GM12878 (cell line): Measurements from ENCODE around the gene PNPO. TPM values are rescaled to one million over a fixed set of nuclear protein-coding genes. Genes with fewer than 3 reads are reported as not detected.

Source experiments
- ATAC-seq: fragments of 200-7000 bp; cut with Tn5 transposase; 3 replicates; pipeline ENCODE4 v1.9.1; 2020; ENCODE audit warnings: mild to moderate bottlenecking, moderate library complexity
- BruUV-seq: library from RNA; stranded (reverse); fragments of 400-500 nt; replicated peaks from 2 replicates; lab custom pipeline; 2021; lab: Mats Ljungman, UMichigan
- CTCF ChIA-PET: fragments of 300-600 bp; sonication (Branson Sonifier 250); formaldehyde crosslinking; extraction: SDS; loops from one replicate; lab custom pipeline; 2021; ENCODE audit warnings: inconsistent platforms; lab: Yijun Ruan, JAX
- POLR2A ChIA-PET: fragments of 350-600 bp; formaldehyde crosslinking; extraction: SDS; loops from one replicate; lab custom pipeline; 2021; ENCODE audit warnings: inconsistent platforms; lab: Charles Lee
- RAD21 ChIA-PET: fragments of 300-600 bp; sonication (Branson Sonifier 250); formaldehyde crosslinking; loops from one replicate; lab custom pipeline; 2023; ENCODE audit warnings: antibody characterized with exemption; ENCODE audit not compliant: unreplicated experiment; lab: Charles Lee
- SMC1A ChIA-PET: fragments of 300-600 bp; sonication (Branson Sonifier 250); formaldehyde crosslinking; loops from one replicate; lab custom pipeline; 2023; ENCODE audit not compliant: unreplicated experiment, uncharacterized antibody; lab: Charles Lee
- DNase-seq: peaks from one replicate; pipeline ENCODE4 v3.0.0-alpha.2; 2011; ENCODE audit warnings: low read depth, low spot score
- FAIRE-seq: peaks from 3 replicates; lab custom pipeline; 2011; peaks lifted over from hg19 to GRCh38; lab: Jason Lieb, UNC
- H2AFZ ChIP-seq: 2 replicates; pipeline ENCODE4 v1.6.0; 2011; ENCODE audit warnings: low read depth, low read length, control low read depth; ENCODE audit not compliant: control insufficient read depth
- H3K27ac ChIP-seq: 2 replicates; pipeline ENCODE4 v1.5.1; 2011; ENCODE audit warnings: control low read depth; ENCODE audit not compliant: control insufficient read depth, insufficient read depth
- H3K27me3 ChIP-seq, 2 experiments: replicated peaks in 1 of 2; 2 replicates each; pipeline versions ENCODE4 v1.6.0 to v1.6.1; 2011; ENCODE audit warnings: low read length in 1 of 2; ENCODE audit not compliant: control insufficient read depth in 2 of 2, insufficient read depth in 2 of 2
- H3K36me3 ChIP-seq, 2 experiments: 2 replicates each; pipeline ENCODE4 v1.5.1; 2011; ENCODE audit warnings: low read length in 1 of 2; ENCODE audit not compliant: control insufficient read depth in 2 of 2, insufficient read depth in 2 of 2
- H3K4me1 ChIP-seq: 2 replicates; pipeline ENCODE4 v1.6.1; 2011; ENCODE audit warnings: mild to moderate bottlenecking, low read length, moderate library complexity, mixed read lengths; ENCODE audit not compliant: control insufficient read depth, insufficient read depth
- H3K4me2 ChIP-seq: 2 replicates; pipeline ENCODE4 v1.6.0; 2011; ENCODE audit warnings: control low read depth; ENCODE audit not compliant: control insufficient read depth, insufficient read depth
- H3K4me3 ChIP-seq: fragments of 200-600 bp; sonication (generic); 2 replicates; pipeline ENCODE4 v1.5.1; 2016
- H3K79me2 ChIP-seq: 2 replicates; pipeline ENCODE4 v1.6.0; 2011; ENCODE audit warnings: low read length; ENCODE audit not compliant: control insufficient read depth, insufficient read depth
- H3K9ac ChIP-seq: 2 replicates; pipeline ENCODE4 v1.8.0; 2011; ENCODE audit warnings: low read length, control low read depth, mixed read lengths; ENCODE audit not compliant: control insufficient read depth, insufficient read depth
- H3K9me3 ChIP-seq: replicated peaks from 3 replicates; pipeline ENCODE4 v1.5.1; 2011; ENCODE audit warnings: mild to moderate bottlenecking, low read length; ENCODE audit not compliant: control insufficient read depth, insufficient read depth
- H4K20me1 ChIP-seq: 2 replicates; pipeline ENCODE4 v1.6.0; 2011; ENCODE audit not compliant: control insufficient read depth, insufficient read depth
- BMI1 ChIP-seq: fragments of 450-650 bp; IDR thresholded peaks from 2 replicates; pipeline ENCODE4 v1.6.1; 2016; ENCODE audit warnings: mild to moderate bottlenecking, moderate library complexity, borderline replicate concordance
- CHD1 ChIP-seq: IDR thresholded peaks from 2 replicates; pipeline ENCODE4 v1.6.1; 2012; ENCODE audit warnings: low read depth, low read length, improper control_type of control experiment
- CTCF ChIP-seq, 3 experiments: IDR thresholded peaks in 2 of 3; conservative IDR thresholded peaks in 1 of 3; 2 replicates each; pipeline ENCODE4 v1.5.1; 2011; ENCODE audit warnings: low read depth in 3 of 3, low read length in 3 of 3, mild to moderate bottlenecking in 3 of 3, control low read depth in 2 of 3, moderate library complexity in 2 of 3, inconsistent platforms in 1 of 3, mixed read lengths in 1 of 3; ENCODE audit not compliant: control insufficient read depth in 2 of 3, insufficient read depth in 1 of 3; ENCODE audit errors: extremely low read depth in 1 of 3
- EGR1 ChIP-seq, 2 experiments: IDR thresholded peaks; 1 replicate in 1 of 2; 2 replicates in 1 of 2; pipeline ENCODE4 v1.6.1; 2011 to 2012; ENCODE audit warnings: low read depth in 2 of 2, low read length in 2 of 2, borderline replicate concordance in 1 of 2, mild to moderate bottlenecking in 1 of 2, moderate library complexity in 1 of 2
- EP300 ChIP-seq, 2 experiments: fragments of 150-350 bp in 1 of 2; IDR thresholded peaks; 2 replicates each; pipeline ENCODE4 v1.6.1; 2011 to 2012; ENCODE audit warnings: low read depth in 2 of 2, low read length in 2 of 2, borderline replicate concordance in 1 of 2, improper control_type of control experiment in 1 of 2, inconsistent platforms in 1 of 2; ENCODE audit not compliant: control insufficient read depth in 1 of 2
- HCFC1 ChIP-seq: fragments of 150-350 bp; IDR thresholded peaks from 2 replicates; pipeline ENCODE4 v1.6.1; 2014; ENCODE audit warnings: low read length
- IRF4 ChIP-seq: IDR thresholded peaks from 2 replicates; pipeline ENCODE4 v1.6.1; 2011; ENCODE audit warnings: low read depth, low read length
- JUND ChIP-seq: IDR thresholded peaks from 2 replicates; pipeline ENCODE4 v1.6.1; 2012; ENCODE audit warnings: low read depth, mild to moderate bottlenecking, low read length, improper control_type of control experiment, moderate library complexity
- RELB ChIP-seq: fragments of 450-650 bp; IDR thresholded peaks from 2 replicates; pipeline ENCODE4 v1.6.1; 2017; ENCODE audit warnings: low read depth, mild to moderate bottlenecking, moderate library complexity
- SMC3 ChIP-seq: IDR thresholded peaks from 2 replicates; pipeline ENCODE4 v1.6.1; 2011; ENCODE audit warnings: low read length, improper control_type of control experiment, borderline replicate concordance
- ZNF274 ChIP-seq: IDR thresholded peaks from one replicate; pipeline ENCODE4 v1.8.0; 2011; ENCODE audit not compliant: insufficient read length, insufficient read depth
- ZSCAN29 ChIP-seq: fragments of 450-650 bp; IDR thresholded peaks from 2 replicates; pipeline ENCODE4 v1.6.1; 2017; ENCODE audit warnings: mild to moderate bottlenecking, moderate library complexity
- WGBS: methylation state at CpG from one replicate; pipeline ENCODE4 v1.1.6; 2016; ENCODE audit warnings: low lambda C conversion rate; ENCODE audit not compliant: insufficient replicate concordance, insufficient coverage; ENCODE audit errors: missing lambda C conversion rate; 5-methylcytosine and 5-hydroxymethylcytosine counted together
- in situ Hi-C: fragments of 300-500 bp; cut with MboI; formaldehyde crosslinking; loops from 9 replicates; pipeline ENCODE4 v1.14.3; 2018; ENCODE audit warnings: mixed read lengths
- intact Hi-C: fragments of 100-400 bp; cut with micrococcal nuclease; formaldehyde crosslinking; loops from one replicate; pipeline ENCODE4 v1.14.2; 2022; ENCODE audit not compliant: unreplicated experiment
- polyA plus RNA-seq, 11 experiments: library from polyadenylated mRNA; depleted of rRNA in 4 of 11; unstranded in 6 of 11; stranded (reverse) in 5 of 11; fragments of >200 nt; fragmentation: Nextera tagmentation in 4 of 11; fragmentation: Illumina TruSeq in 1 of 11; extraction: Ambion mirVana in 4 of 11; extraction: Trizol in 1 of 11; gene quantifications; 1 replicate in 1 of 11; 2 replicates in 10 of 11; pipeline versions ENCODE4 v1.2.1 to v1.2.3, GENCODE V29; 2011 to 2016; ENCODE audit warnings: inconsistent platforms in 2 of 11, missing spikeins in 2 of 11, low read depth in 1 of 11
- total RNA-seq, 4 experiments: library from RNA; depleted of rRNA in 3 of 4; stranded (reverse); fragments of >200 nt in 3 of 4; fragmentation: Illumina TruSeq in 1 of 4; extraction: Trizol in 1 of 4; gene quantifications; 2 replicates each; pipeline versions ENCODE4 v1.2.1 to v1.2.3, GENCODE V29; 2013 to 2021
- TF ChIP-seq, protein P1 (sequence below): IDR thresholded peaks from 2 replicates; pipeline ENCODE4 v1.6.1; 2011; ENCODE audit warnings: borderline replicate concordance, low read depth, mild to moderate bottlenecking, moderate library complexity, mixed read lengths, low read length; ENCODE audit not compliant: insufficient read depth; ENCODE audit errors: extremely low read length

PNPO gene
- total and polyA plus RNA-seq, 10 of the 15 experiments (the other 5 are each of a cell fraction or from before 2014, with no cell fraction given): 13.9 to 52.6 (median 37.3) TPM

GRCh38 chr17:47998044-47998443 lies 56.7 kb downstream of the PNPO start:
- ATAC-seq (no peak), FAIRE-seq (no peak), DNase-seq (no peak)
- Histone ChIP-seq H3K4me1 (peaks cover 18% of the 10 kb centered on the region), H3K4me3 (no peak overlapping the region), H4K20me1 (no peaks in the 10 kb centered on the region), H3K27ac (no peak overlapping the region), H3K79me2 (no peaks in the 10 kb centered on the region), H3K27me3 (no peaks in the 10 kb centered on the region), H3K9ac (no peak overlapping the region), H2AFZ (no peak overlapping the region), H3K9me3 (no peaks in the 10 kb centered on the region), H3K36me3 (no peaks in the 10 kb centered on the region), H3K4me2 (no peak overlapping the region)
- ChIA-PET SMC1A (interaction anchor here (9.5 kb wide), 1 partner anchor 18 kb away, joined by 97 read pairs; no protein-coding TSS in a partner anchor), POLR2A (no interaction called here), RAD21 (interaction anchor here (0.7 to 2.2 kb wide), 2 partner anchors 19 to 55 kb away, joined by 3 to 6 read pairs; no protein-coding TSS in a partner anchor), CTCF (interaction anchor here (4.7 to 8.5 kb wide), 2 partner anchors 13 to 49 kb away, joined by 23 to 59 read pairs; no protein-coding TSS in a partner anchor)
- BruUV-seq: no TSS peak
- intact Hi-C loops: no loop called here
- 65% methylated on average over 7 of the region's 7 CpGs for WGBS
- in situ Hi-C loops: no loop called here
- TF ChIP-seq CTCF (IDR thresholded peaks at IDR 0.05 in 2 of 3, conservative IDR thresholded peaks at IDR 0.05 in 1 of 3; ENCODE audit: control insufficient read depth in 2 of 3, extremely low read depth in 1 of 3, insufficient read depth in 1 of 3, low read depth in 3 of 3, low read length in 3 of 3) (no peak), JUND (no peak), EGR1 (IDR thresholded peaks at IDR 0.05; ENCODE audit: borderline replicate concordance in 1 of 2, low read depth in 2 of 2, low read length in 2 of 2) (no peak), CHD1 (no peak), SMC3 (no peak), BMI1 (no peak), ZSCAN29 (no peak), HCFC1 (no peak), IRF4 (no peak), ZNF274 (no peak), EP300 (IDR thresholded peaks at IDR 0.05; ENCODE audit: borderline replicate concordance in 1 of 2, control insufficient read depth in 1 of 2, low read depth in 2 of 2, low read length in 2 of 2) (no peak), RELB (no peak)
- TF ChIP-seq, protein P1, sequence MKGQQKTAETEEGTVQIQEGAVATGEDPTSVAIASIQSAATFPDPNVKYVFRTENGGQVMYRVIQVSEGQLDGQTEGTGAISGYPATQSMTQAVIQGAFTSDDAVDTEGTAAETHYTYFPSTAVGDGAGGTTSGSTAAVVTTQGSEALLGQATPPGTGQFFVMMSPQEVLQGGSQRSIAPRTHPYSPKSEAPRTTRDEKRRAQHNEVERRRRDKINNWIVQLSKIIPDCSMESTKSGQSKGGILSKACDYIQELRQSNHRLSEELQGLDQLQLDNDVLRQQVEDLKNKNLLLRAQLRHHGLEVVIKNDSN: no peak
